Right cardiac atrium (tissue), 5 donors: ENCODE data around the gene ZG16B. TPM values are rescaled to one million over a fixed set of nuclear protein-coding genes. Genes with fewer than 3 reads are reported as not detected.

Experiments
- ATAC-seq, 2 donors: fragments of 200-7000 bp; cut with Tn5 transposase; one replicate each; pipeline versions ENCODE4 v1.8.0 to v1.9.1; 2020; ENCODE audit warnings: moderate library complexity in 2 of 2, mild to moderate bottlenecking in 1 of 2
- DNase-seq, 3 donors: peaks; one replicate each; pipeline ENCODE4 v3.0.0-alpha.2; 2020
- H3K27ac ChIP-seq: one replicate; pipeline ENCODE4 v1.5.1; 2013; ENCODE audit warnings: mild to moderate bottlenecking, low read length, control low read depth, moderate library complexity
- H3K27me3 ChIP-seq: one replicate; pipeline ENCODE4 v1.6.1; 2013; ENCODE audit not compliant: control insufficient read depth, insufficient read depth
- H3K4me1 ChIP-seq: one replicate; pipeline ENCODE4 v1.6.1; 2013; ENCODE audit warnings: low read length; ENCODE audit not compliant: control insufficient read depth, insufficient read depth
- H3K4me3 ChIP-seq: one replicate; pipeline ENCODE4 v1.5.1; 2013; ENCODE audit warnings: low read length, control low read depth
- H3K9me3 ChIP-seq: one replicate; pipeline ENCODE4 v1.6.1; 2013; ENCODE audit warnings: low read length; ENCODE audit not compliant: control insufficient read depth
- WGBS: extraction: QIAGEN DNeasy Blood & Tissue Kit; methylation state at CpG from one replicate; pipeline ENCODE4 v1.1.7; 2013; 5-methylcytosine and 5-hydroxymethylcytosine counted together
- intact Hi-C, 4 donors: fragments of 100-400 bp; cut with DNase I; formaldehyde crosslinking; loops; one replicate each; pipeline versions ENCODE4 v1.11.0 to v1.14.0; 2022 to 2023
- polyA plus RNA-seq: library from polyadenylated mRNA; stranded (reverse); fragments of 200-250 nt; gene quantifications from one replicate; pipeline ENCODE4 v1.2.3, GENCODE V29; 2013
- total RNA-seq, 4 donors: library from RNA; stranded (reverse); fragmentation: NEBNext Ultra II Directional; extraction: Animal tissue kit (Norgen Biotek cat#: 25700); gene quantifications; one replicate each; pipeline ENCODE4 v1.2.1, GENCODE V29; 2021
- donor health status: healthy with polysubstance abuse.
- donor health status: DM: no; HTN: yes; CAD: no.
- donor health status: DM: no; HTN: no; CAD: no.
- donor health status: DM: no; HTN: yes; CAD: no; lungs with severe emphysema.
- donor health status: DM: yes; HTN: yes; CAD: no.

ZG16B gene
- total and polyA plus RNA-seq, 5 donors: 0.35 to 0.64 (median 0.51) TPM; not detected in 2

DNA sequence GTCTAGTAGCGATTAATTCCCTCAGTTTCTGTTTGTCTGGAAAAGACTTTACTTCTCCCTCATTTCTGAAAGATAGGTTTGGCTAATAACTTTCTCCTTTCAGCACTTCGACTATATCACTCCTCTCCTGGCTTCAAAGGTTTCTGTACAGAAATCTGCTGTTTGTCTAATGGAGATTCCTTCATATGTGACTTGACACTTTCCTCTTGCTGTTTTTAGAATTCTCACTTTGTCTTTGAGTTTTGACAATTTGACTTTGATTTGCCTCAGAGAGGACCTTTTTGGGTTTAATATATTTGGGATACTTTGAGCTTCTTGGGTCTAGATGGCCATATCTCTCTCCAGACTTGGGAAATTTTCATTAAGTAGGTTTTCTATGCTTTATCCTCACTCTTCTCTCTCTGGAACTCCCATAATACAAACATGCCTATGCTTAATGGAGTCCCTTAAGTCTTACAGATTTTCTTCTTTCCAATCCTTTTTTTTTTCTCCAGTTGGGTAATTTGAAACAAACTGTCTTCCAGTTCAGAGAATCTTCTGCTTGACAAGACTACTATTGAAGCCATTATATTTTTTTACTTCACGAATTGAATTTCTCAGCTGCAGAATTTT, 20.8 kb upstream of the ZG16B start:
- Histone ChIP-seq H3K27me3 (no peaks in the 10 kb centered on the region), H3K27ac (no peak overlapping the region)
- WGBS: 73% methylated on average over 3 of the region's 3 CpGs

DNA sequence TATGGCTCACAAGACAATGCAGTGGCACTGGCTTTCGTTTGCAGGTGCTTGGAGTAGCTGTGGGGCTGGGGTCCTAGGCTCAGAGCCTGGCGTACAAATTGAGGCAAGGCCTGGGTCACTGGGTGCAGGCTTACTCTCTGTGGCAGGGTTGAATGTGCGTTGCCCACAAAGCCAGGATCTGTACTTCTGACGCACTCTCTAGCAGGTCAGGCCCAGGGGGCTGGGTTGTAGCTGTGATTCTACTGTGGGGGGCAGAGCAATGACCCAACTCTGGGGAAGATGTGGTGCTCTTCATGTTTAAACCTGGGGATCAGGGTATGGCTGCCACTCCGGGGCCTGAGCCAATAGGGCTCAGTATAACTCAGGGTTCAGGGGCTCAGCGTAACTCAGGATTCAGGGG, 19.5 kb upstream of the ZG16B start:
- H3K4me3 ChIP-seq: no peak overlapping the region
- no peaks in the 10 kb centered on the region for H3K4me1 ChIP-seq
- WGBS: 82% methylated on average over 6 of the region's 6 CpGs
- no peaks in the 10 kb centered on the region for H3K27me3 ChIP-seq
- H3K9me3 ChIP-seq: no peaks in the 10 kb centered on the region
- no peak for ATAC-seq
- no peak overlapping the region for H3K27ac ChIP-seq
- no peak for DNase-seq
- intact Hi-C loops: no loop called here

More for the DNA sequence above, 20.8 kb upstream of the ZG16B start:
- ATAC-seq (no peak), DNase-seq (no peak)
- Histone ChIP-seq H3K9me3 (no peaks in the 10 kb centered on the region), H3K4me1 (no peaks in the 10 kb centered on the region), H3K4me3 (no peak overlapping the region)
- intact Hi-C loops: no loop called here

DNA sequence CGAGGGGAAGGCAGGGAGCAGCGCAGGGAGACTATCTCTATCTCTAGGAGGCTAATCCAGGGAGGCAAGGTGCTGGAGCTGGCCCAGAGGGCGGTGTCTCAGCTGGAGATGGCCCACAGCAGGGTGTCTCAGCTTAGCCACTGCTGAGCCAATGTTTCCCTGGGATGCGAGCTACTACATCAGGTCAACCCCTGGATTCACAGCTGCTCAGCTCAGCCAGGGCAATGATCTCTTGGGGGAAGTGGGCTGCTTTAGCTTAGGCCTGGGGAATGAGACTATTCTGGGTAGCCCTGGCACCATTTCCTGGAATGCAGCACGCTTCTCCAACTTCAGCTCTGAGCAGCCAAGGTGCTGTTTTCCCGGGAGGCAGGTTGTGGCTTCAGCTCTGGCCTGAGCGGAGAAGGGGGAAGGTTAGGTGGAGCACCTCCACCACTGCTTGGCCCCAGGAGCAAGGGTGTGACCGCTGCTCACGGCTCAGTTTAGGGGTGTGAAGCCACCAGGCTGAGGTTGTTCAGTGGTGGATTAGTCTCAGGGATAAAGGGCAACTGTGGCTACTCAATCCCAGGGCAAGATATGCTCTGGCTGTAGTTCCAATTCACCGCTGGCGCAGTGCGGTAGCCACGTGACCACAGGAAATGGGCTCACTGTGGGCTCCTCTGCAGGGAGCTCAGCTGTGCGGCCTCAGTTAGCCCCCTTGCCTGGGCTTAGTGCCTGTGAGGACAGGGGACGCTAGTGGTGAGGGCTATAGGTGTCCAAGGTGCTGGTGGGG, 18.2 kb upstream of the ZG16B start:
- DNase-seq (no peak), ATAC-seq (peak in 1 of 2 donors; percentile 29)
- Histone ChIP-seq H3K27ac (no peak overlapping the region), H3K4me1 (no peaks in the 10 kb centered on the region), H3K4me3 (no peak overlapping the region), H3K9me3 (no peaks in the 10 kb centered on the region), H3K27me3 (no peaks in the 10 kb centered on the region)
- intact Hi-C loops: no loop called here
- WGBS: 62% methylated on average over 15 of the region's 15 CpGs

DNA sequence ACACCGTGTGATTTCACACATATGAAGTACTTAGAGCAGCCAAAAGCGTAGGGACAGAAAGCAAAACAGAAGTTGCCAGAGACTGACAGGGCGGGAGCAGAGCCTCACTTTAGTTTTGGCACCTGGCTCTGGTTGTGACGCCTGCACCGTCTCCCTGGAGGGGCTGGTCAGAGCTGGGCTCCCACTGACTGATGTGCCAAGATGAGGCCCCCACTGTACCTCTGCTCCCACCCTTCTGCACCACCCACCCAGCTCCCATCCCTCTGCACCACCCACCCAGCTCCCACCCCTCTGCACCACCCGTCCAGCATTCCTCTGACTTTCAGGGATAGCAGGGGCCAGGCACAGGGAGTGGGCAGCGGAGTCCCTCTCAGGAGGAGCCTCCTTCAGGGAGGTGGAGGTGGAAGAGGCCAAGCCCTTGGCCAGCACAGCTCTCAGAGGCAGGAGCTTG, 16.3 kb upstream of the ZG16B start:
- Histone ChIP-seq H3K27ac (no peak overlapping the region), H3K27me3 (no peaks in the 10 kb centered on the region), H3K9me3 (no peaks in the 10 kb centered on the region), H3K4me3 (no peak overlapping the region), H3K4me1 (no peaks in the 10 kb centered on the region)
- intact Hi-C loops: no loop called here
- WGBS: 43% methylated on average over 7 of the region's 7 CpGs
- DNase-seq (no peak), ATAC-seq (no peak)

DNA sequence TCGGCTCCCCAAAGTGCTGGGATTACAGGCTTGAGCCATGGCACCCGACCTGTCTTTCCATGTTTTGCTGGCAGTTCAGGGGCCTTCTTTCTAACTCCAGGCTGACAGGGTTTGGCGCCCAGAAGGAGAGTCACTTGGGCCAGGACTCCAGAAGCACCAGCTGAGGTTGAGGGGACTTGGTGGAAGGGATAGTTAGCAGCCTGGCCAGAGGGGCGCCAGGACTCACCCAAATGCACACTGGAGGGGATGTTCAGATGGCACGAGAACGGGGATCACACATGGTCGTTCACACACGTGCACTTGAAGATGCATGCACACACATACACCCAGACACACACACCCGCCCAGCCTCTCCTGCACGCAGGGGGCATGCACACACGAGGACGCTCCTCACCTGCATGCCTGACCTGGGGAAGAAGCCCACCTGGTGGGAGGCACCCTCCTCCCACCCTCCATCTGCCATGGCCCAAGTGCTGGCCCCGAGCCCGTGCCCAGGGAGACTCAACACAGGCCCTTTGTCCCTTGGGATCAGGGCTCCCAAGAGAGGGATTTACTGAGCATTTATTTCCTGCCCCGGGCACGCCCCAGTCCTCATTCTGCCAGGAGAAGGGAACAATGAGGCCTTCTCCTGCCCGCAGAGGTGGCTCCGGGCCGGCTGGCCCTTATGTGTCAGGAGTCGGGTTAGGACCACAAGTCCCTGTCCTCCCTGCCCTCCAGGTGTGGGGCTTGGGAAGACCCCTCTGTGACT, 15.4 kb upstream of the ZG16B start:
- H3K27ac ChIP-seq: no peak overlapping the region
- no peaks in the 10 kb centered on the region for H3K27me3 ChIP-seq
- DNase-seq: no peak
- 78% methylated on average over 20 of the region's 20 CpGs for WGBS
- no peaks in the 10 kb centered on the region for H3K4me1 ChIP-seq
- intact Hi-C loops: no loop called here
- no peaks in the 10 kb centered on the region for H3K9me3 ChIP-seq
- no peak overlapping the region for H3K4me3 ChIP-seq
- ATAC-seq: no peak

DNA sequence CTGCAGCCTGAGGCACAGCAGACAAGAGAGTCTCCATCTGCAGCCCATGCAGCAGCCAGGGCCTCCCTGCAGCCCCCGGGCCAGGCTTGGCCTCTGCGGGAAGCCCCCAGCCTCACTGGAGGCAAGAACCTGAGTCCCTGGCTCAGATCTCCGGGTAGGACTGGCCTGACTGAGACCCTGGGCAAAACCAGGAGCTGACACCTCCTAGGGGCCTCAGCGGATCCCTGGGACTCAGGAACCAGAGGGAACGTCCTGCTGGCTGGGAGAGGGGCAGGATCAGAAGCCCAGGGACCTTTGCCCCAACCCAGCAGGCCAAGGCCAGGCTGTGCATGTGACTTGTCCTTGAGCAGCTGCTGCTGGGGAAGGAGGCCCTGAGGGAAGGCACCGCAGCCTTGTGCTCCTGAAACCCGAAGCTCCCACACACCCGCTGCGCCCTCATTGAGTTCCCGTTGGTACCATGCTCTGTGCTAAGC, 14.8 kb upstream of the ZG16B start:
- H3K4me1 ChIP-seq: no peaks in the 10 kb centered on the region
- H3K9me3 ChIP-seq: no peaks in the 10 kb centered on the region
- WGBS: 75% methylated on average over 10 of the region's 10 CpGs
- ATAC-seq (no peak), DNase-seq (no peak)
- intact Hi-C loops: no loop called here
- no peak overlapping the region for H3K27ac ChIP-seq
- no peak overlapping the region for H3K4me3 ChIP-seq
- H3K27me3 ChIP-seq: no peaks in the 10 kb centered on the region

DNA sequence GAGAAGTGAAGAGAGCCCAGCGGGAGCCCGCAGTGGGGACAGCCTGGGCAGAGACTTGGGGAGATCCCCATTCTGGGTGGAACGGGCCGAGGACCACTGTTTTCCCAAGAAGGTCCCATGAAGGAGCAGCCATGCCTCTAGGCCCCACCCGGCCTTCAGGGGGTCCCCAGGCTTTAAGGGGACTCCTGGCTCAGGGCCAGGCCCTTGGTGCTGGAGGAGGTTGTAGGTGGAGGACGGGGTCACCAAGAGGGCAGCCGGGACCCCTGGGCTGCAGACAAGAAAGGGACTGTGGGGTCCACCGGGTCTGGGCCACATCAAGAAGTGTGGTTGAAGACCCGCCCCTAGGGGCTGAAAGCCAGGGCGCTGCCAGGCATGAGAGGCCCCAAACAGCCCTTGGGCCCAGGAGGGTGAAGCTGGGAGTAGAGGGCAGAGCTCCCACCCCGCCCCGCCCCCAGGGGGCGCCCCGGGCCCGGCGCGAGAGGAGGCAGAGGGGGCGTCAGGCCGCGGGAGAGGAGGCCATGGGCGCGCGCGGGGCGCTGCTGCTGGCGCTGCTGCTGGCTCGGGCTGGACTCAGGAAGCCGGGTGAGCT, 13.3 kb upstream of the ZG16B start, which contains the start of gene PRSS21:
Gene PRSS21, plus strand, starts transcription at position 487 of the 589 bp plus-strand sequence. Its CDS starts 32 bp downstream, at position 519.
- WGBS: 56% methylated on average over 28 of the region's 28 CpGs
- H3K4me1 ChIP-seq: no peaks in the 10 kb centered on the region
- no peaks in the 10 kb centered on the region for H3K9me3 ChIP-seq
- DNase-seq (no peak), ATAC-seq (no peak)
- no peak within 1 kb of the TSS for H3K27ac ChIP-seq
- intact Hi-C loops: no loop called here
- no peaks in the 10 kb centered on the region for H3K27me3 ChIP-seq
- H3K4me3 ChIP-seq: no peak within 1 kb of the TSS

DNA sequence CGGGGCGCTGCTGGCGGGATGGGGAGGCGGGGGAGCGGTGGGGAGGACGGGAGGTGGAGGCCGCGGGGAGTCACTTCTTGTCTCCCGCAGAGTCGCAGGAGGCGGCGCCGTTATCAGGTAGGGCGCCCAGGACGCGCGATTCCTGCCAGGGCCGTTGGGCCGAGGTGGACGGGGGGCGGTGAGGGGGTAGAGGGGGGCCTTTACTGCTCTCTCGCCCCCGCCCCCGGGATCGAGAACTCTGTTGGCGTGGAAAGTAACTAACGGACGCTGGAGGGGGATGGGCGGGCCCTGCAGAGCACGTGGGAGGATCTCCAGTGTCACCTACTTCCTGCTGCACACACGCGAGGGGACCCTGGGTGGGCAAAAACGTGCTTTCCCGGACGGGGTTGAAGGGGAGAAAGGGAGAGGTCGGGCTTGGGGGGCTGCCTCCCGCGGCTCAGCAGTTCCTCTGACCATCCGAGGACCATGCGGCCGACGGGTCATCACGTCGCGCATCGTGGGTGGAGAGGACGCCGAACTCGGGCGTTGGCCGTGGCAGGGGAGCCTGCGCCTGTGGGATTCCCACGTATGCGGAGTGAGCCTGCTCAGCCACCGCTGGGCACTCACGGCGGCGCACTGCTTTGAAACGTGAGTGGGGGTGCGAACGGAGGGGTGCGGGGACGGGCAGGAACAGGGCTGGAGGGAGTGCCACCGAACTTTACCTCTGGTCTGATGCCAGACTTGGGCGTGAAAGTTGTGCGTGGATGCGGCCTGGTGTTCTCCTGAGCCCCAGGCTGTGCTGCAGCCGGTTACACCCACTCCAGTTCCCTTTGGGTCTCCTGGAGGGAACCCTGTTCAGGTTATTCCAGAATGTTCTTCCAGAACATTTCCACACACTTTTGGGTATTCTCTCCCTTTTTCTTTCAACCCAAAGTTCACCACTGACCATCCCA, 12.5 kb upstream of the ZG16B start:
- H3K27ac ChIP-seq: no peak overlapping the region
- ATAC-seq: no peak
- WGBS: 68% methylated on average over 68 of the region's 68 CpGs
- intact Hi-C loops: no loop called here
- DNase-seq: no peak
- no peaks in the 10 kb centered on the region for H3K9me3 ChIP-seq
- H3K27me3 ChIP-seq: no peaks in the 10 kb centered on the region
- H3K4me3 ChIP-seq: no peak overlapping the region
- H3K4me1 ChIP-seq: no peaks in the 10 kb centered on the region

DNA sequence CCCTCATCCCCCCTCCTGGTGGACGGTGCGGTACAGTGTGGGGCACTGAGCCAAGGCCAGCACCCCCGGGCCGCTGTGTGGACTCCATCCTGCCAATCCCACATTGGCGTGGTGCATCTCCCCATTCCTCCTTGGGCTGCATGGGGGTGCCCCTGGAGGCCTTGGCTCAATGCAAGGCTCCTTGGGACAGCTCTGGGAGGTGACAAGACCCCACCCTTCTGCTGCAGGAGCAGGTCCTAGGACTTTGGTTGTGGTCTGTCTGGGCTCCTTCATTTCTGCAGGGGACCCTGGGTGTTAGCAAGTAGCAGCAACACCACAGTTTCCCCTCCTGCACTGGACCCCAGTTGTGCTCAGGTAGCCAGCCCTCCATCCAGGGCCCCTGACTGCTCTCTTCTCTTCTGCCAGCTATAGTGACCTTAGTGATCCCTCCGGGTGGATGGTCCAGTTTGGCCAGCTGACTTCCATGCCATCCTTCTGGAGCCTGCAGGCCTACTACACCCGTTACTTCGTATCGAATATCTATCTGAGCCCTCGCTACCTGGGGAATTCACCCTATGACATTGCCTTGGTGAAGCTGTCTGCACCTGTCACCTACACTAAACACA, 11.7 kb upstream of the ZG16B start:
- DNase-seq (no peak), ATAC-seq (no peak)
- intact Hi-C loops: no loop called here
- Histone ChIP-seq H3K9me3 (no peaks in the 10 kb centered on the region), H3K27ac (no peak overlapping the region), H3K27me3 (no peaks in the 10 kb centered on the region), H3K4me1 (no peaks in the 10 kb centered on the region), H3K4me3 (no peak overlapping the region)
- WGBS: 74% methylated on average over 10 of the region's 10 CpGs
